HG03558 (cell line): ENCODE results near the gene MRC1.
"Not testable (repeated sequence)": the region's sequence is repeated elsewhere in the genome, so short reads cannot be mapped to it uniquely, and the experiment has no call there.

Source experiments
- ATAC-seq: cut with Tn5 transposase; IDR thresholded peaks from one replicate; pipeline ENCODE4 v1.9.1; 2021; ENCODE audit warnings: moderate number of reproducible peaks; ENCODE audit not compliant: unreplicated experiment; ENCODE audit errors: extremely low read depth

The MRC1 gene

DNA sequence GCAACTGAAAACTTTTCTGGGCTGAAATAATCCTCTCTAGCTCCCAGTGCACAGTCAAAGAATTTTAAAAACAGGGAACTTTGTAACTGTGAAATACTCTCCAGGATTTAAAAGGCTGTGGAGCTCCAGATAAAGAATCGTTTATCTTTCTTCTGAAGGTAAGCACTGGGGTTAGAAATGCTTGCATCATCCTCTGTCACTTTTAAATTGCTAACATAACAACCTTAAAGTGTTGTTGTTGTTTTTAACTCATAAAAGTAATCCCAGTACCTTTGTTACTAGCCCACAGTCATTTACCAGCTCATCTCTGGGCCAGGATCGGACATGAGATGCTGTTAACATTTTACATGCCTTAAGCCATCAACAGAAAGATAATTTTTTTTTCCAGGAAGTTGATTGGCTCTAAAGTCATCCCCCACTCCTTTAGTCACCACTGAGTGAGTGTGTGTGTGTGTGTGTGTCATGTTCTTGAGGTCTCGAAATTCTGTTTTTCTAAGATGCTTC, 142.8 kb downstream of the MRC1 start, which contains the start of gene SLC39A12:
TSS of gene SLC39A12 (plus strand) at position 51 of the 504 bp plus-strand sequence. CDS start 1,359 bp downstream, outside the sequence.
- no peak for ATAC-seq

DNA sequence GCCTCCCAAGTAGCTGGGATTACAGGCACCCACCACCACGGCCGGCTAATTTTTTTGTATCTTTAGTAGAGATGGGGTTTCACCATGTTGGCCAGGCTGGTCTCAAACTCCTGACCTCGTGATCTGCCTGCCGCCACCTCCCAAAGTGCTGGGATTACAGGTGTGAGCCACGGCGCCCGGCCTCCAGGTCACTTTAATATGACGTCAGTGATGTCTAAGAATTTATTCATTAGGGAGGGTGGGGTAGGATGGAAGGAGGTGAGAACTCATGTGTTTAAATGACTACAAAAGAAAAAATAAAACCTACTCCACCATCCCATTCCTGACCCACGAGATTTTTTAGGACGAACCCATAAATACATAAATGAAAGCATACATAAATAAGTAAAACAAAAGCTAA, 145.2 kb downstream of the MRC1 start:
- not testable (repeated sequence) for ATAC-seq

DNA sequence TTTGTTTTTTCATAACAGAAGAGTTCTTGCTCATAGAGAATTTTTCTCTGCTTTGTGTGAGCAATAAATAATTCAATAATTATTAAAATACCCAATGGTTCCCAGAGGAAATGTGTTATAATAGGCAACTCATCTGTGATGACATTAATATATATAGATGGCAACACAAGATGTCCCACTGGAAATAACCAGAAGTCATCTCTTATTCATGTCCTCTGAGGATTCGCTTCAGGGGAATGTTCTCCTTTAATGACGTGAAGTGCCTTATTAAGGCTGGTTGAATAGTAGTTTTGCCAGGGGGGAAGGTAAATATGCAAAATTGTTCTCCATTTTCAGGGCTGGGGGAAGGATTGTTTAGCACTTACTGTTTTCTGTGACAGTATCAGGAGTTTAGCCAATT, 145.7 kb downstream of the MRC1 start:
- no peak for ATAC-seq

DNA sequence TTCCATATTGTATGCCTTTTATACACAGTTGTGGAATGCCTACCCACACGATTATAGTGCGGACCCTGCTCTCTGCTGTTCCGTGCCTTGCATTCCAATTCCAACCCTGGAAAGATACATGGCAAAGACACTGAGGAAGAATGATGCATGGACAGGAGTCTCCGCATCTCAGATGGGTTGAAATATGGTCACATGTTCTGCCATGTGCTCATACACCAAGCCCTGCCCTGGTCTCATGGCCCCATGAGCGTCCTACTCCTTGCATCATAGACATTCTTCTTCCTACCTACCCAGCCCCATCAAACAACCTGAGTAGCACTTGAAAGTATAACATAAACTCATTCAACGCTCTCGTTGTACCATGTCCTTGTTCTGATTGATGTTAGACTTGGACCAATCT, 148.9 kb downstream of the MRC1 start:
- no peak for ATAC-seq

DNA sequence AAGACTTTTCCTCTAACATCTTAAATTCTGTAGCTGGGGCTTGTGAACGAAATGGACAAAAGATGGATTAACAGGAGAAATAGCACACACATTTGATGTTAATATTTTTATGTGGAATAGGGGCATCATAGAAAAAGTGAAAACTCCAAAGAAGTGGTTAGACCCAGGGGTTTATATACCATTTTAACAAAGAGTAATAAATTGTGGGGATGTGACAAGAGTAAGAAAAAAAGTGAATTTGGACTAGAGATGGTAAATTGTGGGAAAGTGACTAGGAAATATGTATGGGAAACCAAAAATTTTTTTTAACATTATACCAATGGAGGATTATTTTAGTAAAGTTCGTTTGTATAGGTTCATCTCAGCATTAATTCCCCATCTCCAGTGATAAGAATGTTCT, 150.7 kb downstream of the MRC1 start:
- ATAC-seq = no peak
